HEK293 (cell line): ENCODE data around the gene MATN1.

ENCODE experiments used
- CTCF ChIA-PET: fragments of 350-600 bp; formaldehyde crosslinking; extraction: SDS; loops from one replicate; lab custom pipeline; 2021; ENCODE audit warnings: antibody characterized with exemption; lab: Yijun Ruan, JAX
- POLR2A ChIA-PET: fragments of 300-600 bp; formaldehyde crosslinking; extraction: SDS; loops from one replicate; lab custom pipeline; 2020; ENCODE audit warnings: antibody characterized with exemption, inconsistent platforms; lab: Yijun Ruan, JAX
- H3K27ac ChIP-seq: fragments of 200-500 bp; sonication (Bioruptor generic); 2 replicates; pipeline ENCODE4 v1.5.1; 2014; ENCODE audit warnings: low read depth, low read length, control low read depth, inconsistent platforms; ENCODE audit errors: extremely low read depth
- H3K36me3 ChIP-seq, 2 experiments: fragments of 200-500 bp in 1 of 2; sonication (Bioruptor generic) in 1 of 2; 1 replicate in 1 of 2; 2 replicates in 1 of 2; pipeline ENCODE4 v1.5.1; 2014 to 2017; ENCODE audit warnings: inconsistent platforms in 2 of 2, low read length in 2 of 2; ENCODE audit not compliant: control insufficient read depth in 2 of 2, insufficient read depth in 1 of 2
- H3K4me1 ChIP-seq: fragments of 200-500 bp; sonication (Bioruptor generic); 2 replicates; pipeline ENCODE4 v1.5.1; 2014; ENCODE audit warnings: mild to moderate bottlenecking, low read length, inconsistent platforms; ENCODE audit not compliant: control insufficient read depth, insufficient read depth
- H3K4me3 ChIP-seq: 2 replicates; pipeline ENCODE4 v1.5.1; 2011; ENCODE audit warnings: low read depth, mild to moderate bottlenecking, control low read depth, low read length, moderate library complexity
- H3K9me3 ChIP-seq: fragments of 200-500 bp; sonication (Bioruptor generic); 2 replicates; pipeline ENCODE4 v1.5.1; 2014; ENCODE audit warnings: low read depth, low read length, inconsistent platforms; ENCODE audit not compliant: control insufficient read depth, insufficient read depth
- GLIS1 ChIP-seq: fragments of 450-650 bp; formaldehyde crosslinking; IDR thresholded peaks from 2 replicates; pipeline ENCODE4 v1.5.1; 2016; ENCODE audit warnings: missing biosample characterization, missing genetic modification characterization
- KLF10 ChIP-seq: fragments of 450-650 bp; IDR thresholded peaks from 2 replicates; pipeline ENCODE4 v1.5.1; 2018; ENCODE audit warnings: missing biosample characterization, mild to moderate bottlenecking, missing genetic modification characterization
- KLF16 ChIP-seq: fragments of 450-650 bp; formaldehyde crosslinking; IDR thresholded peaks from 2 replicates; pipeline ENCODE4 v1.5.1; 2017; ENCODE audit warnings: missing biosample characterization, missing genetic modification characterization
- MEIS1 ChIP-seq: sonication (generic); formaldehyde crosslinking; IDR thresholded peaks from 2 replicates; pipeline ENCODE4 v1.8.1; 2022; ENCODE audit warnings: missing genetic modification reagents, mild to moderate bottlenecking, borderline replicate concordance
- MZF1 ChIP-seq: fragments of 450-650 bp; formaldehyde crosslinking; IDR thresholded peaks from 2 replicates; pipeline ENCODE4 v1.5.1; 2017; ENCODE audit warnings: missing biosample characterization, missing genetic modification characterization, borderline replicate concordance
- PBX3 ChIP-seq: sonication (generic); formaldehyde crosslinking; IDR thresholded peaks from 2 replicates; pipeline ENCODE4 v1.8.1; 2022; ENCODE audit warnings: mild to moderate bottlenecking, moderate library complexity, missing genetic modification reagents
- SCRT2 ChIP-seq: fragments of 450-650 bp; formaldehyde crosslinking; IDR thresholded peaks from 2 replicates; pipeline ENCODE4 v1.5.1; 2016; ENCODE audit warnings: missing biosample characterization, missing genetic modification characterization
- YY2 ChIP-seq: fragments of 450-650 bp; formaldehyde crosslinking; IDR thresholded peaks from 2 replicates; pipeline ENCODE4 v1.5.1; 2016; ENCODE audit warnings: missing biosample characterization, missing genetic modification characterization
- ZEB2 ChIP-seq: fragments of 450-650 bp; formaldehyde crosslinking; IDR thresholded peaks from 2 replicates; pipeline ENCODE4 v1.5.1; 2016; ENCODE audit warnings: missing biosample characterization, missing genetic modification characterization
- ZNF132 ChIP-seq: fragments of 450-650 bp; formaldehyde crosslinking; IDR thresholded peaks from 2 replicates; pipeline ENCODE4 v1.5.1; 2017; ENCODE audit warnings: missing biosample characterization, missing genetic modification characterization, borderline replicate concordance
- ZNF16 ChIP-seq: fragments of 450-650 bp; formaldehyde crosslinking; IDR thresholded peaks from 2 replicates; pipeline ENCODE4 v1.5.1; 2016; ENCODE audit warnings: low read depth, missing biosample characterization, missing genetic modification characterization
- ZNF169 ChIP-seq: fragments of 450-650 bp; formaldehyde crosslinking; IDR thresholded peaks from 2 replicates; pipeline ENCODE4 v1.5.1; 2016; ENCODE audit warnings: missing biosample characterization, missing genetic modification characterization
- ZNF175 ChIP-seq: fragments of 450-650 bp; formaldehyde crosslinking; IDR thresholded peaks from 2 replicates; pipeline ENCODE4 v1.5.1; 2016; ENCODE audit warnings: missing biosample characterization, missing genetic modification characterization
- ZNF302 ChIP-seq: fragments of 450-650 bp; formaldehyde crosslinking; IDR thresholded peaks from 2 replicates; pipeline ENCODE4 v1.5.1; 2016; ENCODE audit warnings: missing biosample characterization, missing genetic modification characterization, low read depth
- ZNF324 ChIP-seq: fragments of 450-650 bp; formaldehyde crosslinking; IDR thresholded peaks from 2 replicates; pipeline ENCODE4 v1.5.1; 2016; ENCODE audit warnings: missing biosample characterization, missing genetic modification characterization
- ZNF394 ChIP-seq: fragments of 450-650 bp; formaldehyde crosslinking; IDR thresholded peaks from 2 replicates; pipeline ENCODE4 v1.5.1; 2016; ENCODE audit warnings: missing biosample characterization, missing genetic modification characterization, mild to moderate bottlenecking, moderate library complexity, borderline replicate concordance
- ZNF513 ChIP-seq: fragments of 450-650 bp; IDR thresholded peaks from 2 replicates; pipeline ENCODE4 v1.5.1; 2018; ENCODE audit warnings: missing biosample characterization, missing genetic modification characterization
- ZNF544 ChIP-seq: fragments of 450-650 bp; formaldehyde crosslinking; IDR thresholded peaks from 2 replicates; pipeline ENCODE4 v1.5.0; 2017; ENCODE audit warnings: missing biosample characterization, missing genetic modification characterization
- ZNF621 ChIP-seq: fragments of 450-650 bp; formaldehyde crosslinking; IDR thresholded peaks from 2 replicates; pipeline ENCODE4 v1.5.1; 2017; ENCODE audit warnings: missing biosample characterization, missing genetic modification characterization
- ZNF664 ChIP-seq: fragments of 450-650 bp; formaldehyde crosslinking; IDR thresholded peaks from 2 replicates; pipeline ENCODE4 v1.5.1; 2016; ENCODE audit warnings: missing biosample characterization, missing genetic modification characterization
- ZNF843 ChIP-seq: fragments of 450-650 bp; formaldehyde crosslinking; IDR thresholded peaks from 2 replicates; pipeline ENCODE4 v1.5.1; 2016; ENCODE audit warnings: missing biosample characterization, missing genetic modification characterization
- TF ChIP-seq, protein P1 (sequence below): fragments of 450-650 bp; formaldehyde crosslinking; IDR thresholded peaks from 2 replicates; pipeline ENCODE4 v1.5.1; 2016; ENCODE audit warnings: missing biosample characterization, missing genetic modification characterization

Gene MATN1

DNA sequence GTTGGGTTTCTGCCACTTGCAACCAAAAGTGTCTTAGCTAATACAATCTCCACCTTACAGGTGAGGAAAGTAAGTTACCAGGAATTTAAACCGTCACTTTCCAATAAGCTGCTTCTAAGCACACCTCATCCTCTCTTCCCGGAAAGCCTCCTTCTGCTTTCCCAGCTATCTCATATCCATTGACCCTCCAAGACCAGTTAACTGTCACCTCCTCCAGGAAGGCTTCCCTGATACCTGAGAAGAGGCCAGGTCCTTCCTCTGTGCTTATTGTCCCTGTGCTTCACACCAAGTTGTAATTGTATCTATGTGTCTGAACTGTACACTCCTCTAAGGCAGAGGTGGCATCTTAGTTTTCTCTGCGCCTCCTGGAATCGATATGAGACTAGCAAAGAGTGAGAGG lies 11.2 kb upstream of the MATN1 start (continued):
- TF ChIP-seq ZNF544 (tag by site-specific recombination) (no peak), YY2 (no peak), ZNF169 (tag by site-specific recombination) (no peak), ZNF843 (tag by site-specific recombination) (no peak), ZEB2 (no peak), KLF16 (tag by site-specific recombination) (no peak), ZNF394 (tag by site-specific recombination) (no peak), ZNF664 (tag by site-specific recombination) (no peak), KLF10 (tag by site-specific recombination) (no peak)

DNA sequence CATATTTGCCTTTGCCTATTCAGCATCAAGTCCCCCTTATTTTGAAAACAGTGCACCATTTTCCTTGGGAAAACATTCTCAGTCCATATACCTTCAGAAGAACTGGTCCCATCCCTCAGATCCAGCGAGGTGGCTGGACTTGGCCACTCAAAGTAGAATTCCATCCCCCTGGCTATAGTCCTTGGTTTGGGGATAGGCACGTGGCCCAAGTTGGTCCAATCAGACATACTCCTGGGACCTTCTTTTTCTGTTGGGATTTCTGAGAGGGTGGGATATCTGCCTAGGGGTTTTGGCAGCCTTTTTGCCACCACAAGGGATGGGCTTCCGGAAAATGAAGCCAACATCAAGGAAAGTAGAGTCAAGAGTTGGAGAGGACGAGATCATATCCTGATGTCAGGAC lies 10.7 kb upstream of the MATN1 start:
- Histone ChIP-seq H3K27ac (no peak overlapping the region), H3K4me1 (no peaks in the 10 kb centered on the region), H3K9me3 (no peaks in the 10 kb centered on the region), H3K36me3 (no peaks in the 10 kb centered on the region), H3K4me3 (no peak overlapping the region)
- ChIA-PET CTCF (no interaction called here), POLR2A (no interaction called here)
- TF ChIP-seq ZNF132 (tag by site-specific recombination), result no peak
- TF ChIP-seq ZNF16 (tag by site-specific recombination), result no peak
- no peak for TF ChIP-seq MZF1 (tag by site-specific recombination)
- no peak for TF ChIP-seq ZNF302 (tag by site-specific recombination)
- TF ChIP-seq ZNF621 (tag by site-specific recombination), result no peak
- no peak for TF ChIP-seq GLIS1 (tag by site-specific recombination)

- TF ChIP-seq ZNF513 (tag by site-specific recombination), result no peak
- TF ChIP-seq MEIS1 (CRISPR knock-in tag), result no peak
- no peak for TF ChIP-seq SCRT2 (tag by site-specific recombination)
- no peak for TF ChIP-seq PBX3 (CRISPR knock-in tag)
- no peak for TF ChIP-seq ZNF324 (tag by site-specific recombination)
- TF ChIP-seq, protein P1, sequence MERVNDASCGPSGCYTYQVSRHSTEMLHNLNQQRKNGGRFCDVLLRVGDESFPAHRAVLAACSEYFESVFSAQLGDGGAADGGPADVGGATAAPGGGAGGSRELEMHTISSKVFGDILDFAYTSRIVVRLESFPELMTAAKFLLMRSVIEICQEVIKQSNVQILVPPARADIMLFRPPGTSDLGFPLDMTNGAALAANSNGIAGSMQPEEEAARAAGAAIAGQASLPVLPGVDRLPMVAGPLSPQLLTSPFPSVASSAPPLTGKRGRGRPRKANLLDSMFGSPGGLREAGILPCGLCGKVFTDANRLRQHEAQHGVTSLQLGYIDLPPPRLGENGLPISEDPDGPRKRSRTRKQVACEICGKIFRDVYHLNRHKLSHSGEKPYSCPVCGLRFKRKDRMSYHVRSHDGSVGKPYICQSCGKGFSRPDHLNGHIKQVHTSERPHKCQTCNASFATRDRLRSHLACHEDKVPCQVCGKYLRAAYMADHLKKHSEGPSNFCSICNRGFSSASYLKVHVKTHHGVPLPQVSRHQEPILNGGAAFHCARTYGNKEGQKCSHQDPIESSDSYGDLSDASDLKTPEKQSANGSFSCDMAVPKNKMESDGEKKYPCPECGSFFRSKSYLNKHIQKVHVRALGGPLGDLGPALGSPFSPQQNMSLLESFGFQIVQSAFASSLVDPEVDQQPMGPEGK, result no peak
- TF ChIP-seq ZNF175 (tag by site-specific recombination), result no peak
- Histone ChIP-seq H3K9me3 (no peaks in the 10 kb centered on the region), H3K4me1 (no peaks in the 10 kb centered on the region), H3K4me3 (no peak overlapping the region), H3K36me3 (no peaks in the 10 kb centered on the region), H3K27ac (no peak overlapping the region)
- ChIA-PET CTCF (interaction anchor here (0.8 to 1.4 kb wide), 3 partner anchors 15 to 68 kb away, joined by 3 to 6 read pairs (median 4); no protein-coding TSS in a partner anchor), POLR2A (interaction anchor here (1.6 kb wide), 1 partner anchor 15 kb away, joined by 5 read pairs; no protein-coding TSS in a partner anchor)
These were observed 10.1 kb upstream of the MATN1 start for GRCh38 chr1:30733493-30733892.
